ENCODE data around the gene SLC10A2.

The SLC10A2 gene

DNA sequence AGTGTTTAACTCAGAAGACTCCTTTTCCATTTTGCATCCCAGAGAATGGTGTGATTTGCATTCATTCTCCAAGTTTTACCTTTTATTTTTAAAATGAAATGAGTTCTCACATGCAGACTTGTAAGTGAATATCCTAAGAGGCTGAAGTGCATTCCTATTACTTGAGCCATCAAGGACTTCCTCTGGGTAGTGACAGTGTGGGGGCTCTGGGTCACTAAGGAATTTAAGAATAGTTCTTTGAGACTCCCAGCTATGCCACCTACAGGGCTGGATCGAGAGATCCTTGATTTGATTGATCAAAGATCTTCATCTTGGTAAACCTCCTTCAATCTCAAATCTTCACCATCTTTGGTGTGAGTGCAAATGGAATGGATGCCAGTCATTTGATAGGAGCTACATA, 36.3 kb upstream of the SLC10A2 start:
- Histone ChIP-seq H3K9ac (ENCODE audit: low read length) (no peak overlapping the region), H3F3A (ENCODE audit: insufficient read depth) (no peaks in the 10 kb centered on the region), H3K36me3 (ENCODE audit: low read length) (no peaks in the 10 kb centered on the region; the same call in 1 of the 2 replicates), H3K9me3 (ENCODE audit: insufficient read depth, low read length) (no peaks in the 10 kb centered on the region), H2AFZ (ENCODE audit: low read depth, low read length, severe bottlenecking) (peak overlapping the region; percentile 98), H4K20me1 (ENCODE audit: low read depth, low read length) (no peaks in the 10 kb centered on the region), H3K4me3 (ENCODE audit: insufficient read depth, low read length, poor library complexity, severe bottlenecking) (no peak overlapping the region), H3K27me3 (ENCODE audit: low read length) (no peaks in the 10 kb centered on the region), H3K4me2 (ENCODE audit: low read depth, low read length, poor library complexity, severe bottlenecking) (peak overlapping the region; percentile 45), H3K9me2 (replicated peaks; ENCODE audit: insufficient read depth, low read length) (no peaks in the 10 kb centered on the region), H3K79me2 (ENCODE audit: insufficient read depth, low read length) (no peaks in the 10 kb centered on the region), H3K27ac (ENCODE audit: low read depth, low read length) (peak overlapping the region; percentile 66)
- TF ChIP-seq CTCF (IDR thresholded peaks at IDR 0.05; ENCODE audit: insufficient read depth, low read length, poor library complexity, severe bottlenecking) (no peak), EZH2phosphoT487 (conservative IDR thresholded peaks at IDR 0.05; ENCODE audit: low read length) (no peak)

DNA sequence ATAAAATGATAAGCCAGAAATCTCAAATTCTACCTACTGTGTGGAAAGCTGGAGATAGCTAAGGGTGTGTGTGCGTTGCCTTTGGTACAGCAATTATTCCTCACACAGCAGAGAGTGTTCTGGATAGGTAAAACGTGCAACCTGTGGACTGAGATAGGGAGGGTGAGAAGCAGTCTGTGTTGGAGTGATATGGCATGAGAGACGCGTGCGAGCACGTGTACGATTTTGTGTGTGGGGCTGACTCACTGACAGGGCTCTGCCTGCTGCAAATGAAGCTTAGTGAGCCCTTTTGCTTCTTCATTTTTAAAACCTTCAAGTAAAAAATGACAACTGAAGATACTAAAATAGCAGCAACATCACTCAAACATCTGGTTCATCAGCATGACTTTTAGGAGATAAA, 35.7 kb upstream of the SLC10A2 start:
- H4K20me1 ChIP-seq (ENCODE audit: low read depth, low read length), result no peaks in the 10 kb centered on the region
- TF ChIP-seq CTCF (IDR thresholded peaks at IDR 0.05; ENCODE audit: insufficient read depth, low read length, poor library complexity, severe bottlenecking) (no peak), EZH2phosphoT487 (conservative IDR thresholded peaks at IDR 0.05; ENCODE audit: low read length) (no peak)
- peak overlapping the region; percentile 45 for H3K4me2 ChIP-seq (ENCODE audit: low read depth, low read length, poor library complexity, severe bottlenecking)
- H2AFZ ChIP-seq (ENCODE audit: low read depth, low read length, severe bottlenecking), result peak overlapping the region; percentile 98
- H3K4me3 ChIP-seq (ENCODE audit: insufficient read depth, low read length, poor library complexity, severe bottlenecking), result no peak overlapping the region
- no peaks in the 10 kb centered on the region for H3K9me2 ChIP-seq (replicated peaks; ENCODE audit: insufficient read depth, low read length)
- no peaks in the 10 kb centered on the region for H3K79me2 ChIP-seq (ENCODE audit: insufficient read depth, low read length)
- no peaks in the 10 kb centered on the region; the same call in 1 of the 2 replicates for H3K36me3 ChIP-seq (ENCODE audit: low read length)
- peak overlapping the region; percentile 38 for H3K9ac ChIP-seq (ENCODE audit: low read length)
- H3K27ac ChIP-seq (ENCODE audit: low read depth, low read length), result peak overlapping the region; percentile 66
- no peaks in the 10 kb centered on the region for H3K9me3 ChIP-seq (ENCODE audit: insufficient read depth, low read length)
- H3K27me3 ChIP-seq (ENCODE audit: low read length), result no peaks in the 10 kb centered on the region
- H3F3A ChIP-seq (ENCODE audit: insufficient read depth), result no peaks in the 10 kb centered on the region

DNA sequence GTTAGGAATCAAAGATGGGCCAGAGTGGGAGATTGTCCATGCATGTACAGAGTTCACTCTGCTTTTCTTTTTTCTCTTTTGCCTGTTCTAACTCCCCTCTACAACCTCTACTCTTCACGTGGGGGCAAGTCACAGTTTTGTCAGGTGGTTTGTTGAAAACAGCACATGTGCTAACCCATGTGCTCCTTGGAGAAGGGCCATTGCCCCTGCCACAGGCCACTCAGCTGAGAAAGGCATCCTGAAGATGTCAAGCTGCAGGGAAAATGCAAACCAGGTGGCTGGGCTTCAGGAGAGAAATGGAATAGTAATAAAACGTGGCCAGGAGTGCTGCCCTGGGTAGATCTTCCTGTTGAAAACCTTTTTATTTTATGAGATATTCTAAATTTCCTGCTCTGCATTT, 35.3 kb upstream of the SLC10A2 start:
- no peaks in the 10 kb centered on the region for H3K79me2 ChIP-seq (ENCODE audit: insufficient read depth, low read length)
- peak overlapping the region; percentile 45 for H3K4me2 ChIP-seq (ENCODE audit: low read depth, low read length, poor library complexity, severe bottlenecking)
- no peaks in the 10 kb centered on the region for H3K27me3 ChIP-seq (ENCODE audit: low read length)
- TF ChIP-seq CTCF (IDR thresholded peaks at IDR 0.05; ENCODE audit: insufficient read depth, low read length, poor library complexity, severe bottlenecking) (no peak), EZH2phosphoT487 (conservative IDR thresholded peaks at IDR 0.05; ENCODE audit: low read length) (no peak)
- H4K20me1 ChIP-seq (ENCODE audit: low read depth, low read length), result no peaks in the 10 kb centered on the region
- H3K9ac ChIP-seq (ENCODE audit: low read length), result peak overlapping the region; percentile 38
- H3K4me3 ChIP-seq (ENCODE audit: insufficient read depth, low read length, poor library complexity, severe bottlenecking), result no peak overlapping the region
- no peaks in the 10 kb centered on the region; the same call in 1 of the 2 replicates for H3K36me3 ChIP-seq (ENCODE audit: low read length)
- no peaks in the 10 kb centered on the region for H3K9me3 ChIP-seq (ENCODE audit: insufficient read depth, low read length)
- no peaks in the 10 kb centered on the region for H3K9me2 ChIP-seq (replicated peaks; ENCODE audit: insufficient read depth, low read length)
- peak overlapping the region; percentile 66 for H3K27ac ChIP-seq (ENCODE audit: low read depth, low read length)
- H3F3A ChIP-seq (ENCODE audit: insufficient read depth), result no peaks in the 10 kb centered on the region
- peak overlapping the region; percentile 98 for H2AFZ ChIP-seq (ENCODE audit: low read depth, low read length, severe bottlenecking)

Measured in SU-DHL-6 (cell line).